Liver (tissue), 9 donors: ENCODE data around the gene GSTM3. TPM values are rescaled to one million over a fixed set of nuclear protein-coding genes. Genes with fewer than 3 reads are reported as not detected.

Experiments used
- DNase-seq: peaks from one replicate; pipeline ENCODE4 v3.0.0-alpha.2; 2017; ENCODE audit warnings: low spot score
- H3K27ac ChIP-seq, 2 donors: one replicate each; pipeline ENCODE4 v1.7.0; 2013; ENCODE audit warnings: inconsistent platforms in 2 of 2, low read length in 2 of 2, control low read depth in 1 of 2, low read depth in 1 of 2, mild to moderate bottlenecking in 1 of 2
- H3K27me3 ChIP-seq, 4 donors: one replicate each; pipeline versions ENCODE4 v1.6.1 to v1.7.0; 2013; ENCODE audit warnings: low read length in 3 of 4, inconsistent platforms in 1 of 4, mild to moderate bottlenecking in 1 of 4, moderate library complexity in 1 of 4; ENCODE audit not compliant: control insufficient read depth in 4 of 4, insufficient read depth in 4 of 4
- H3K36me3 ChIP-seq, 4 donors: one replicate each; pipeline versions ENCODE4 v1.6.1 to v1.7.0; 2013; ENCODE audit warnings: low read length in 3 of 4, mild to moderate bottlenecking in 3 of 4, low read depth in 1 of 4, moderate library complexity in 1 of 4; ENCODE audit not compliant: control insufficient read depth in 4 of 4, insufficient read depth in 3 of 4
- H3K4me1 ChIP-seq, 4 donors: one replicate each; pipeline versions ENCODE4 v1.6.1 to v1.7.0; 2013; ENCODE audit warnings: low read length in 3 of 4, mild to moderate bottlenecking in 3 of 4, moderate library complexity in 1 of 4; ENCODE audit not compliant: control insufficient read depth in 4 of 4, insufficient read depth in 4 of 4
- H3K4me3 ChIP-seq, 3 donors: one replicate each; pipeline versions ENCODE4 v1.6.1 to v1.7.0; 2013; ENCODE audit warnings: low read length in 3 of 3, control low read depth in 1 of 3, low read depth in 1 of 3, mild to moderate bottlenecking in 1 of 3
- H3K9ac ChIP-seq, 2 donors: one replicate each; pipeline ENCODE4 v1.7.0; 2013; ENCODE audit warnings: low read length in 2 of 2, mild to moderate bottlenecking in 2 of 2, moderate library complexity in 2 of 2, control low read depth in 1 of 2, low read depth in 1 of 2
- H3K9me3 ChIP-seq, 4 donors: one replicate each; pipeline versions ENCODE4 v1.6.1 to v1.7.0; 2013; ENCODE audit warnings: low read length in 3 of 4; ENCODE audit not compliant: control insufficient read depth in 4 of 4
- CTCF ChIP-seq: fragments of 150-350 bp; IDR thresholded peaks from 2 replicates; pipeline ENCODE4 v1.5.1; 2017; ENCODE audit warnings: improper control_type of control experiment, low read depth, low read length; ENCODE audit not compliant: missing input control
- HNF4A ChIP-seq, 2 donors: conservative IDR thresholded peaks; 2 replicates each; pipeline ENCODE4 v1.6.1; 2016; ENCODE audit warnings: antibody characterized with exemption in 2 of 2, mild to moderate bottlenecking in 2 of 2
- NR2F2 ChIP-seq: IDR thresholded peaks from 2 replicates; pipeline ENCODE4 v1.6.1; 2016; ENCODE audit warnings: antibody characterized with exemption
- RAD21 ChIP-seq, 2 donors: IDR thresholded peaks; 2 replicates each; pipeline ENCODE4 v1.6.1; 2016; ENCODE audit warnings: antibody characterized with exemption in 2 of 2, mild to moderate bottlenecking in 2 of 2
- WGBS: extraction: QIAGEN DNeasy Blood & Tissue Kit; methylation state at CpG from one replicate; pipeline ENCODE4 v1.1.7; 2013; 5-methylcytosine and 5-hydroxymethylcytosine counted together
- polyA plus RNA-seq, 2 donors: library from polyadenylated mRNA; stranded (reverse) in 1 of 2; unstranded in 1 of 2; fragments of 200-250 nt in 1 of 2; fragments of >200 nt in 1 of 2; fragmentation: Nextera tagmentation in 1 of 2; extraction: Ambion mirVana in 1 of 2; gene quantifications; one replicate each; pipeline versions ENCODE4 v1.2.1 to v1.2.3, GENCODE V29; 2013 to 2015
- total RNA-seq, 2 donors: library from RNA; depleted of rRNA; stranded (reverse); fragments of >200 nt; gene quantifications; one replicate each; pipeline ENCODE4 v1.2.3, GENCODE V29; 2014
- TF ChIP-seq, protein P1 (sequence below): IDR thresholded peaks from 2 replicates; pipeline ENCODE4 v1.6.1; 2016; ENCODE audit warnings: antibody characterized with exemption
- TF ChIP-seq, protein P2 (sequence below): IDR thresholded peaks from 2 replicates; pipeline ENCODE4 v1.6.1; 2016; ENCODE audit warnings: antibody characterized with exemption, mild to moderate bottlenecking
- donor health status: healthy.
- donor health status: healthy.
- donor health status: healthy.
- donor health status: healthy.
- donor health status: healthy.

Gene GSTM3
- total and polyA plus RNA-seq, 4 donors = 6.9 to 51.5 (median 34.9) TPM

GRCh38 chr1:109789551-109790180 is 48.8 kb upstream of the GSTM3 start:
- 84% methylated on average over 9 of the region's 9 CpGs for WGBS
- Histone ChIP-seq H3K4me1 (peaks cover 0 to 17% (median 9%) of the 10 kb centered on the region in 4 donors), H3K9ac (no peak overlapping the region), H3K36me3 (no peaks in the 10 kb centered on the region), H3K27me3 (no peaks in the 10 kb centered on the region), H3K27ac (no peak overlapping the region), H3K9me3 (no peaks in the 10 kb centered on the region), H3K4me3 (no peak overlapping the region)
- DNase-seq = no peak
- TF ChIP-seq HNF4A (conservative IDR thresholded peaks at IDR 0.05) (no peak), NR2F2 (no peak), RAD21 (IDR thresholded peaks at IDR 0.05) (no peak)

GRCh38 chr1:109788695-109789521 is 48.1 kb upstream of the GSTM3 start:
- Histone ChIP-seq H3K27ac (no peak overlapping the region), H3K27me3 (no peaks in the 10 kb centered on the region), H3K4me1 (peaks cover 0 to 17% (median 9%) of the 10 kb centered on the region in 4 donors), H3K9ac (no peak overlapping the region), H3K36me3 (no peaks in the 10 kb centered on the region), H3K4me3 (no peak overlapping the region), H3K9me3 (no peaks in the 10 kb centered on the region)
- 87% methylated on average over 9 of the region's 9 CpGs for WGBS
- DNase-seq = no peak
- TF ChIP-seq RAD21 (IDR thresholded peaks at IDR 0.05) = peak in 1 of 2 donors; percentile 11
- TF ChIP-seq HNF4A (conservative IDR thresholded peaks at IDR 0.05) = no peak
- peak; percentile 24 for TF ChIP-seq CTCF

GRCh38 chr1:109787845-109788601 is 47.2 kb upstream of the GSTM3 start:
- Histone ChIP-seq H3K36me3 (no peaks in the 10 kb centered on the region), H3K4me3 (no peak overlapping the region), H3K9me3 (no peaks in the 10 kb centered on the region), H3K27me3 (no peaks in the 10 kb centered on the region), H3K9ac (no peak overlapping the region), H3K27ac (no peak overlapping the region), H3K4me1 (peaks cover 0 to 16% (median 8%) of the 10 kb centered on the region in 4 donors)
- WGBS = 90% methylated on average over 19 of the region's 19 CpGs
- TF ChIP-seq, protein P1, sequence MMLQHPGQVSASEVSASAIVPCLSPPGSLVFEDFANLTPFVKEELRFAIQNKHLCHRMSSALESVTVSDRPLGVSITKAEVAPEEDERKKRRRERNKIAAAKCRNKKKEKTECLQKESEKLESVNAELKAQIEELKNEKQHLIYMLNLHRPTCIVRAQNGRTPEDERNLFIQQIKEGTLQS = no peak
- TF ChIP-seq, protein P2, sequence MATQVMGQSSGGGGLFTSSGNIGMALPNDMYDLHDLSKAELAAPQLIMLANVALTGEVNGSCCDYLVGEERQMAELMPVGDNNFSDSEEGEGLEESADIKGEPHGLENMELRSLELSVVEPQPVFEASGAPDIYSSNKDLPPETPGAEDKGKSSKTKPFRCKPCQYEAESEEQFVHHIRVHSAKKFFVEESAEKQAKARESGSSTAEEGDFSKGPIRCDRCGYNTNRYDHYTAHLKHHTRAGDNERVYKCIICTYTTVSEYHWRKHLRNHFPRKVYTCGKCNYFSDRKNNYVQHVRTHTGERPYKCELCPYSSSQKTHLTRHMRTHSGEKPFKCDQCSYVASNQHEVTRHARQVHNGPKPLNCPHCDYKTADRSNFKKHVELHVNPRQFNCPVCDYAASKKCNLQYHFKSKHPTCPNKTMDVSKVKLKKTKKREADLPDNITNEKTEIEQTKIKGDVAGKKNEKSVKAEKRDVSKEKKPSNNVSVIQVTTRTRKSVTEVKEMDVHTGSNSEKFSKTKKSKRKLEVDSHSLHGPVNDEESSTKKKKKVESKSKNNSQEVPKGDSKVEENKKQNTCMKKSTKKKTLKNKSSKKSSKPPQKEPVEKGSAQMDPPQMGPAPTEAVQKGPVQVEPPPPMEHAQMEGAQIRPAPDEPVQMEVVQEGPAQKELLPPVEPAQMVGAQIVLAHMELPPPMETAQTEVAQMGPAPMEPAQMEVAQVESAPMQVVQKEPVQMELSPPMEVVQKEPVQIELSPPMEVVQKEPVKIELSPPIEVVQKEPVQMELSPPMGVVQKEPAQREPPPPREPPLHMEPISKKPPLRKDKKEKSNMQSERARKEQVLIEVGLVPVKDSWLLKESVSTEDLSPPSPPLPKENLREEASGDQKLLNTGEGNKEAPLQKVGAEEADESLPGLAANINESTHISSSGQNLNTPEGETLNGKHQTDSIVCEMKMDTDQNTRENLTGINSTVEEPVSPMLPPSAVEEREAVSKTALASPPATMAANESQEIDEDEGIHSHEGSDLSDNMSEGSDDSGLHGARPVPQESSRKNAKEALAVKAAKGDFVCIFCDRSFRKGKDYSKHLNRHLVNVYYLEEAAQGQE = no peak
- no peak for DNase-seq
